ENCODE results near the gene HBD. TPM values are rescaled to one million over a fixed set of nuclear protein-coding genes. Genes with fewer than 3 reads are reported as not detected.

The HBD gene
- polyA plus RNA-seq, 2 of the 4 experiments (the other 2 are of a cell fraction), result not detected

DNA sequence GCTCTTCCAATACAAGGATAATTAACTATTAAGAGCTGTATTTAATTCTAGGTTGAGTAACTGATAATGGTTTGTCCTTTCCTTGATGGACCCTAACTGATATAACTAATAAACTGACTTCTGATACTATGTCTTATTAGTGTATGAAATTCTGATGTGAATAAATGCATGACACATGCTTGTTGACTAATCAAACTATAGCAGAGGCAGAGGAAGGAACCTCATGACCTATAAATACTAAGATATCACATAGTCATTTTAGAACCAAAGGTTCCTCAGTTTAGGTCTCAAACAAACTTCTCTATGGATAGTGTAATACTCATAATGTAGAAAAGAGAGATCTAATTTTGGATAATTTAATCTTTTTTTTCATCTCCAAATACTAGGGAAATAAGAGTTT, 4.8 kb upstream of the HBD start:
- Histone ChIP-seq H3K4me3 (no peak overlapping the region), H3K4me2 (no peak overlapping the region), H3K9me3 (no peaks in the 10 kb centered on the region), H3K27ac (no peak overlapping the region), H3K4me1 (no peaks in the 10 kb centered on the region)
- ChIA-PET POLR2A (no interaction called here), CTCF (interaction anchor here (0.8 kb wide), 1 partner anchor 147 kb away, joined by 3 read pairs; no protein-coding TSS in a partner anchor)
- no peak for ATAC-seq
- no peak for FAIRE-seq
- no peak for DNase-seq (ENCODE audit: low read depth in 1 of 2, low spot score in 1 of 2)
- TF ChIP-seq EHF (CRISPR knock-in tag; IDR thresholded peaks at IDR 0.05), result no peak
- no peak for TF ChIP-seq BHLHE40 (IDR thresholded peaks at IDR 0.05; ENCODE audit: low read depth, low read length)
- TF ChIP-seq NR3C1 (IDR thresholded peaks at IDR 0.05), result no peak
- TF ChIP-seq, protein P1, sequence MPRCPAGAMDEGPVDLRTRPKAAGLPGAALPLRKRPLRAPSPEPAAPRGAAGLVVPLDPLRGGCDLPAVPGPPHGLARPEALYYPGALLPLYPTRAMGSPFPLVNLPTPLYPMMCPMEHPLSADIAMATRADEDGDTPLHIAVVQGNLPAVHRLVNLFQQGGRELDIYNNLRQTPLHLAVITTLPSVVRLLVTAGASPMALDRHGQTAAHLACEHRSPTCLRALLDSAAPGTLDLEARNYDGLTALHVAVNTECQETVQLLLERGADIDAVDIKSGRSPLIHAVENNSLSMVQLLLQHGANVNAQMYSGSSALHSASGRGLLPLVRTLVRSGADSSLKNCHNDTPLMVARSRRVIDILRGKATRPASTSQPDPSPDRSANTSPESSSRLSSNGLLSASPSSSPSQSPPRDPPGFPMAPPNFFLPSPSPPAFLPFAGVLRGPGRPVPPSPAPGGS (IDR thresholded peaks at IDR 0.05), result no peak
- no peak for TF ChIP-seq FOXS1 (CRISPR knock-in tag; IDR thresholded peaks at IDR 0.05)

DNA sequence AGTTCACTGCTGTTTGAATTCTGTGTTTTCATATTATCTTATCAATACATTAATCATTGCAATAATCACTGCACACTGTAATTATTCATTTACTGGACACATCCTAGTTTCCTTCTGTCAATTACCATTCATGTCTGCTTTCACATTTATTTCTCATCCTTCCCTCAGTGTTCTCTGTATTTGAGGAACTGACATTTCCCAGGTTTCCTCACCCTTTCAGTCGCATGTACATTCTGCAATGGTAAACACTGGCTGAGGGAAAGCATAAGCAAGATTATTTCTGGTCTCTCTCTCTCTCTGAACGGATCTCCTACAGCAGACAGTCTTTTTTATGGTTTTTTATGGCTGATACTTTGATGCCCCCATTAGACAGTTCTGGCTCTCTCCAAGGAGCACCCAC, 4.2 kb upstream of the HBD start:
- no peak overlapping the region for H3K27ac ChIP-seq
- DNase-seq (ENCODE audit: low read depth in 1 of 2, low spot score in 1 of 2), result no peak
- no peak for TF ChIP-seq MAX (IDR thresholded peaks at IDR 0.05)
- no peak for TF ChIP-seq ZC3H11A (IDR thresholded peaks at IDR 0.05)
- no peak for TF ChIP-seq CBX8 (IDR thresholded peaks at IDR 0.05)
- no peak for TF ChIP-seq HOXB5 (CRISPR knock-in tag; IDR thresholded peaks at IDR 0.05)
- TF ChIP-seq, protein P2, sequence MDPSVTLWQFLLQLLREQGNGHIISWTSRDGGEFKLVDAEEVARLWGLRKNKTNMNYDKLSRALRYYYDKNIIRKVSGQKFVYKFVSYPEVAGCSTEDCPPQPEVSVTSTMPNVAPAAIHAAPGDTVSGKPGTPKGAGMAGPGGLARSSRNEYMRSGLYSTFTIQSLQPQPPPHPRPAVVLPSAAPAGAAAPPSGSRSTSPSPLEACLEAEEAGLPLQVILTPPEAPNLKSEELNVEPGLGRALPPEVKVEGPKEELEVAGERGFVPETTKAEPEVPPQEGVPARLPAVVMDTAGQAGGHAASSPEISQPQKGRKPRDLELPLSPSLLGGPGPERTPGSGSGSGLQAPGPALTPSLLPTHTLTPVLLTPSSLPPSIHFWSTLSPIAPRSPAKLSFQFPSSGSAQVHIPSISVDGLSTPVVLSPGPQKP (IDR thresholded peaks at IDR 0.05; ENCODE audit: low read depth, low read length), result no peak
- no peak for TF ChIP-seq PHF8 (IDR thresholded peaks at IDR 0.05; ENCODE audit: borderline replicate concordance, low read depth)
- no peak for TF ChIP-seq E2F6 (IDR thresholded peaks at IDR 0.05; ENCODE audit: borderline replicate concordance, low read depth)
- TF ChIP-seq, protein P3, sequence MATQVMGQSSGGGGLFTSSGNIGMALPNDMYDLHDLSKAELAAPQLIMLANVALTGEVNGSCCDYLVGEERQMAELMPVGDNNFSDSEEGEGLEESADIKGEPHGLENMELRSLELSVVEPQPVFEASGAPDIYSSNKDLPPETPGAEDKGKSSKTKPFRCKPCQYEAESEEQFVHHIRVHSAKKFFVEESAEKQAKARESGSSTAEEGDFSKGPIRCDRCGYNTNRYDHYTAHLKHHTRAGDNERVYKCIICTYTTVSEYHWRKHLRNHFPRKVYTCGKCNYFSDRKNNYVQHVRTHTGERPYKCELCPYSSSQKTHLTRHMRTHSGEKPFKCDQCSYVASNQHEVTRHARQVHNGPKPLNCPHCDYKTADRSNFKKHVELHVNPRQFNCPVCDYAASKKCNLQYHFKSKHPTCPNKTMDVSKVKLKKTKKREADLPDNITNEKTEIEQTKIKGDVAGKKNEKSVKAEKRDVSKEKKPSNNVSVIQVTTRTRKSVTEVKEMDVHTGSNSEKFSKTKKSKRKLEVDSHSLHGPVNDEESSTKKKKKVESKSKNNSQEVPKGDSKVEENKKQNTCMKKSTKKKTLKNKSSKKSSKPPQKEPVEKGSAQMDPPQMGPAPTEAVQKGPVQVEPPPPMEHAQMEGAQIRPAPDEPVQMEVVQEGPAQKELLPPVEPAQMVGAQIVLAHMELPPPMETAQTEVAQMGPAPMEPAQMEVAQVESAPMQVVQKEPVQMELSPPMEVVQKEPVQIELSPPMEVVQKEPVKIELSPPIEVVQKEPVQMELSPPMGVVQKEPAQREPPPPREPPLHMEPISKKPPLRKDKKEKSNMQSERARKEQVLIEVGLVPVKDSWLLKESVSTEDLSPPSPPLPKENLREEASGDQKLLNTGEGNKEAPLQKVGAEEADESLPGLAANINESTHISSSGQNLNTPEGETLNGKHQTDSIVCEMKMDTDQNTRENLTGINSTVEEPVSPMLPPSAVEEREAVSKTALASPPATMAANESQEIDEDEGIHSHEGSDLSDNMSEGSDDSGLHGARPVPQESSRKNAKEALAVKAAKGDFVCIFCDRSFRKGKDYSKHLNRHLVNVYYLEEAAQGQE (IDR thresholded peaks at IDR 0.05), result no peak
- no peak for TF ChIP-seq EHMT2 (IDR thresholded peaks at IDR 0.05; ENCODE audit: low read depth)
- TF ChIP-seq EHF (CRISPR knock-in tag; IDR thresholded peaks at IDR 0.05), result no peak
- TF ChIP-seq FOSB (CRISPR knock-in tag; IDR thresholded peaks at IDR 0.05), result no peak
- TF ChIP-seq TFCP2L1 (CRISPR knock-in tag; IDR thresholded peaks at IDR 0.05), result no peak
- TF ChIP-seq, protein P4, sequence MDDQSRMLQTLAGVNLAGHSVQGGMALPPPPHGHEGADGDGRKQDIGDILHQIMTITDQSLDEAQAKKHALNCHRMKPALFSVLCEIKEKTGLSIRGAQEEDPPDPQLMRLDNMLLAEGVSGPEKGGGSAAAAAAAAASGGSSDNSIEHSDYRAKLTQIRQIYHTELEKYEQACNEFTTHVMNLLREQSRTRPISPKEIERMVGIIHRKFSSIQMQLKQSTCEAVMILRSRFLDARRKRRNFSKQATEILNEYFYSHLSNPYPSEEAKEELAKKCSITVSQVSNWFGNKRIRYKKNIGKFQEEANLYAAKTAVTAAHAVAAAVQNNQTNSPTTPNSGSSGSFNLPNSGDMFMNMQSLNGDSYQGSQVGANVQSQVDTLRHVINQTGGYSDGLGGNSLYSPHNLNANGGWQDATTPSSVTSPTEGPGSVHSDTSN (IDR thresholded peaks at IDR 0.05), result no peak
- no peak for TF ChIP-seq JUN (IDR thresholded peaks at IDR 0.05)
- TF ChIP-seq RNF2 (IDR thresholded peaks at IDR 0.05; ENCODE audit: borderline replicate concordance, low read depth), result no peak
- TF ChIP-seq NR3C1 (IDR thresholded peaks at IDR 0.05), result no peak
- H3K4me3 ChIP-seq, result no peak overlapping the region
- no peak for ATAC-seq
- WGBS (ENCODE audit: missing lambda C conversion rate), result 5% methylated on average over 2 of the region's 2 CpGs
- no peak for FAIRE-seq
- ChIA-PET POLR2A (no interaction called here), CTCF (interaction anchor here (0.6 to 1.0 kb wide), 3 partner anchors 38 to 148 kb away, joined by 3 read pairs; no protein-coding TSS in a partner anchor)
- H3K4me1 ChIP-seq, result no peaks in the 10 kb centered on the region
- H3K4me2 ChIP-seq, result no peak overlapping the region
- H3K9me3 ChIP-seq, result no peaks in the 10 kb centered on the region

Data from A549 (cell line).